HepG2 (cell line): ENCODE measurements around the gene IDH3G. TPM values are rescaled to one million over a fixed set of nuclear protein-coding genes. Genes with fewer than 3 reads are reported as not detected.

Experiments used
- ATAC-seq: fragments of 200-7000 bp; cut with Tn5 transposase; 3 replicates; pipeline ENCODE4 v1.9.1; 2020; ENCODE audit warnings: mild to moderate bottlenecking, moderate library complexity
- BruUV-seq: library from RNA; stranded (reverse); fragments of 400-500 nt; replicated peaks from 2 replicates; lab custom pipeline; 2021; lab: Mats Ljungman, UMichigan
- CTCF ChIA-PET: fragments of 300-600 bp; formaldehyde crosslinking; extraction: SDS; loops from one replicate; lab custom pipeline; 2021; ENCODE audit warnings: low total read pairs, inconsistent platforms, low intra/inter-chr PET ratio; lab: Yijun Ruan, JAX
- POLR2A ChIA-PET: fragments of 350-600 bp; sonication (Branson Sonifier 250); formaldehyde crosslinking; loops from one replicate; lab custom pipeline; 2020; ENCODE audit warnings: antibody characterized with exemption, inconsistent platforms; lab: Yijun Ruan, JAX
- DNase-seq: peaks from one replicate; pipeline ENCODE4 v3.0.0-alpha.2; 2015; ENCODE audit warnings: low spot score
- FAIRE-seq: peaks from 3 replicates; lab custom pipeline; 2011; peaks lifted over from hg19 to GRCh38; lab: Jason Lieb, UNC
- H2AFZ ChIP-seq: one replicate; pipeline ENCODE4 v1.6.1; 2011; ENCODE audit warnings: low read length, inconsistent platforms
- H3K27ac ChIP-seq: fragments of 300-600 bp; 3 replicates; pipeline ENCODE4 v1.8.0; 2011; ENCODE audit warnings: mixed run types, mild to moderate bottlenecking, mixed read lengths, low read length, inconsistent platforms; ENCODE audit not compliant: insufficient read depth; ENCODE audit errors: extremely low read length
- H3K27me3 ChIP-seq, 2 experiments: fragments of 200-600 bp in 1 of 2; 2 replicates in 1 of 2; 3 replicates in 1 of 2; pipeline versions ENCODE4 v1.6.0 to v1.8.0; 2011; ENCODE audit warnings: low read length in 2 of 2, mild to moderate bottlenecking in 2 of 2, moderate library complexity in 2 of 2, inconsistent platforms in 1 of 2; ENCODE audit not compliant: insufficient read depth in 2 of 2, control insufficient read depth in 1 of 2
- H3K36me3 ChIP-seq, 2 experiments: fragments of 200-600 bp in 1 of 2; replicated peaks in 1 of 2; 2 replicates in 1 of 2; 3 replicates in 1 of 2; pipeline versions ENCODE4 v1.5.1 to v1.8.0; 2011; ENCODE audit warnings: low read length in 2 of 2, inconsistent platforms in 1 of 2; ENCODE audit not compliant: insufficient read depth in 2 of 2, control insufficient read depth in 1 of 2
- H3K4me1 ChIP-seq: 2 replicates; pipeline ENCODE4 v1.5.1; 2012; ENCODE audit warnings: low read length, inconsistent platforms; ENCODE audit not compliant: insufficient read depth
- H3K4me2 ChIP-seq: 2 replicates; pipeline ENCODE4 v1.6.0; 2011; ENCODE audit warnings: low read depth, low read length, inconsistent platforms
- H3K4me3 ChIP-seq, 3 experiments: fragments of 200-600 bp in 1 of 3; sonication (generic), shearing (Covaris generic) in 1 of 3; replicated peaks in 1 of 3; 2 replicates each; pipeline ENCODE4 v1.5.1; 2011 to 2016; ENCODE audit warnings: low read length in 3 of 3, inconsistent platforms in 2 of 3, low read depth in 2 of 3, mild to moderate bottlenecking in 2 of 3, control low read depth in 1 of 3, mixed read lengths in 1 of 3; ENCODE audit not compliant: insufficient read depth in 1 of 3
- H3K79me2 ChIP-seq: one replicate; pipeline ENCODE4 v1.6.1; 2011; ENCODE audit warnings: low read length, inconsistent platforms; ENCODE audit not compliant: insufficient read depth
- H3K9ac ChIP-seq: 2 replicates; pipeline ENCODE4 v1.6.0; 2011; ENCODE audit warnings: mild to moderate bottlenecking, low read depth, low read length, inconsistent platforms; ENCODE audit not compliant: insufficient read depth
- H3K9me3 ChIP-seq: 2 replicates; pipeline ENCODE4 v1.5.1; 2012; ENCODE audit warnings: mild to moderate bottlenecking, low read length
- H4K20me1 ChIP-seq: 2 replicates; pipeline ENCODE4 v1.6.0; 2011; ENCODE audit warnings: inconsistent platforms, mild to moderate bottlenecking, low read length, moderate library complexity; ENCODE audit not compliant: insufficient read depth
- DPF2 ChIP-seq: sonication (generic); formaldehyde crosslinking; IDR thresholded peaks from 2 replicates; pipeline ENCODE4 v1.4.0; 2020; ENCODE audit warnings: mild to moderate bottlenecking, low read depth, missing genetic modification reagents, borderline replicate concordance
- HBP1 ChIP-seq: IDR thresholded peaks from 2 replicates; pipeline ENCODE4 v1.6.1; 2016; ENCODE audit warnings: low read depth, control low read depth
- REPIN1 ChIP-seq: sonication (generic); formaldehyde crosslinking; IDR thresholded peaks from 2 replicates; pipeline ENCODE4 v1.8.0; 2022; ENCODE audit warnings: missing genetic modification reagents, low read depth, mild to moderate bottlenecking, borderline replicate concordance
- THAP11 ChIP-seq: IDR thresholded peaks from 2 replicates; pipeline ENCODE4 v1.6.1; 2016; ENCODE audit warnings: missing biosample characterization, missing genetic modification reagents
- ZBTB3 ChIP-seq: sonication (generic); formaldehyde crosslinking; IDR thresholded peaks from 2 replicates; pipeline ENCODE4 v1.4.0; 2020; ENCODE audit warnings: low read depth, mild to moderate bottlenecking, moderate library complexity, missing genetic modification reagents, borderline replicate concordance
- ZC3H4 ChIP-seq: sonication (generic); formaldehyde crosslinking; IDR thresholded peaks from 2 replicates; pipeline ENCODE4 v1.4.0; 2020; ENCODE audit warnings: missing genetic modification reagents, borderline replicate concordance
- ZNF382 ChIP-seq: sonication (generic); formaldehyde crosslinking; IDR thresholded peaks from 2 replicates; pipeline ENCODE4 v1.5.0; 2020; ENCODE audit warnings: missing genetic modification reagents, mild to moderate bottlenecking, borderline replicate concordance
- ZNF512 ChIP-seq: sonication (generic); formaldehyde crosslinking; IDR thresholded peaks from 2 replicates; pipeline ENCODE4 v1.4.0; 2020; ENCODE audit warnings: mild to moderate bottlenecking, missing genetic modification reagents
- ZNF629 ChIP-seq: sonication (generic); formaldehyde crosslinking; conservative IDR thresholded peaks from 2 replicates; pipeline ENCODE4 v1.5.0; 2020; ENCODE audit warnings: missing genetic modification reagents
- ZNF781 ChIP-seq: sonication (generic); formaldehyde crosslinking; IDR thresholded peaks from 2 replicates; pipeline ENCODE4 v1.5.1; 2020; ENCODE audit warnings: borderline replicate concordance, mild to moderate bottlenecking, missing genetic modification reagents; ENCODE audit errors: not compliant biosample characterization
- WGBS: methylation state at CpG from one replicate; pipeline ENCODE4 v1.1.6; 2017; ENCODE audit warnings: low lambda C conversion rate; 5-methylcytosine and 5-hydroxymethylcytosine counted together
- in situ Hi-C: cut with HindIII; loops from 2 replicates; pipeline ENCODE4 v1.10.0; 2017; ENCODE audit warnings: low pct_unique_long_range_greater_than_20kb; ENCODE audit not compliant: extremely low pct_ligation_motif_present
- intact Hi-C: fragments of 100-400 bp; cut with micrococcal nuclease; formaldehyde crosslinking; loops from one replicate; pipeline ENCODE4 v1.10.0; 2022; ENCODE audit not compliant: unreplicated experiment
- polyA plus RNA-seq, 8 experiments: library from polyadenylated mRNA; depleted of rRNA in 3 of 8; stranded (reverse) in 7 of 8; unstranded in 1 of 8; fragments of >200 nt; fragmentation: Illumina TruSeq in 4 of 8; extraction: Trizol in 4 of 8; gene quantifications; 2 replicates each; pipeline versions ENCODE4 v1.2.1 to v1.2.3, GENCODE V29; 2011 to 2016; ENCODE audit warnings: low read depth in 4 of 8, missing spikeins in 1 of 8, mixed read lengths in 1 of 8; ENCODE audit not compliant: insufficient read depth in 1 of 8
- total RNA-seq, 5 experiments: library from RNA; depleted of rRNA; stranded (reverse); fragments of >200 nt; fragmentation: Illumina TruSeq; extraction: Trizol; gene quantifications; 2 replicates each; pipeline ENCODE4 v1.2.3, GENCODE V29; 2016; ENCODE audit warnings: low read depth in 1 of 5

The IDH3G gene
- total and polyA plus RNA-seq, 2 of the 13 experiments (the other 11 are each of a cell fraction or from before 2014, with no cell fraction given): 18.7 to 35.5 TPM

GRCh38 chrX:153827903-153828302 lies 33.7 kb upstream of the IDH3G start:
- ATAC-seq (no peak), FAIRE-seq (no peak), DNase-seq (no peak)
- WGBS: 90% methylated on average over 2 of the region's 9 CpGs
- Histone ChIP-seq H3K36me3 (no peaks in the 10 kb centered on the region), H3K79me2 (no peaks in the 10 kb centered on the region), H4K20me1 (no peaks in the 10 kb centered on the region), H3K9me3 (no peaks in the 10 kb centered on the region), H3K4me2 (no peak overlapping the region), H3K27me3 (peaks cover 4 to 42% of the 10 kb centered on the region in 2 experiments; a peak in 4 of 5 replicates), H2AFZ (no peak overlapping the region), H3K9ac (no peak overlapping the region), H3K4me3 (no peak overlapping the region), H3K4me1 (no peaks in the 10 kb centered on the region), H3K27ac (no peak overlapping the region)
- no peak for TF ChIP-seq ZNF512 (CRISPR knock-in tag)
- no peak for TF ChIP-seq REPIN1 (CRISPR knock-in tag)
- TF ChIP-seq ZBTB3 (CRISPR knock-in tag): no peak
- no peak for TF ChIP-seq ZNF781 (CRISPR knock-in tag)
- TF ChIP-seq THAP11 (CRISPR knock-in tag): no peak
- TF ChIP-seq HBP1: no peak
- TF ChIP-seq ZC3H4 (CRISPR knock-in tag): no peak
- no peak for TF ChIP-seq ZNF629
- no peak for TF ChIP-seq DPF2 (CRISPR knock-in tag)
- TF ChIP-seq ZNF382 (CRISPR knock-in tag): no peak
- in situ Hi-C loops: no loop called here
- ChIA-PET POLR2A (no interaction called here), CTCF (no interaction called here)
- BruUV-seq: no TSS peak
- intact Hi-C loops: no loop called here
